HG02884 (cell line): ENCODE results near the gene MROH7.
"Not testable (repeated sequence)": the region's sequence is repeated elsewhere in the genome, so short reads cannot be mapped to it uniquely, and the experiment has no call there.

Experiments
- ATAC-seq: cut with Tn5 transposase; IDR thresholded peaks from one replicate; pipeline ENCODE4 v1.9.1; 2021; ENCODE audit warnings: mild to moderate bottlenecking, moderate library complexity; ENCODE audit not compliant: unreplicated experiment

The MROH7 gene

DNA sequence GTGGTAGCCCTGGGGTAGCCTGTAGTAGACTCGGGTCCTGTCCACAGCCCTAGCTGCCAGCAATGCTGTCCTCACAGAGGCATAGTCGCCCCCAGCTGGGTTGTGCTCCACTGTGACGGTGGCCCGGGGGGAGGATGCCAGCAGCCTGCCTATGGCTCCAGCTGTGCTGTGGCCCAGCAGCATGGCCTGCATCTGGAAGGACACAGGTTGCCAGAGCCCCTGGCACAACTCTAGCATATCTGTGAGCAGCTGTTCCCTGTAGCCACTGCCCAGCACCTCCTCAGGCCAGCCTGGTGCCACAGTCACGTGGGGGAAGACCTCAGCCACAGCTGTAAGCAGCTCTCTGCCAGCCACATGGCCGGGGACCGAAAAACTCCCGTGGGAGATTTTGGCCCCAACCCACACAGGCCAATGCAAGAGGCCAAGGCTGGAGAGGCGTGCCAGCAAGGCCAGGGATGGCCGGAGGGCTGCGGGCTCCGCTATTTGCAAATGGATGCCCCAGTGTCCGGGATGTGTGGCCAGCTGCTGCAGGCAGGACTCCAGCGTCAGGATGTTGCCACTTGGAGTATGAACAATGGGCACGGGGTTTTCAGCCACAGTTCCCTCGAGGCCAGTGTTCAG, 32.2 kb upstream of the MROH7 start:
- no peak for ATAC-seq

DNA sequence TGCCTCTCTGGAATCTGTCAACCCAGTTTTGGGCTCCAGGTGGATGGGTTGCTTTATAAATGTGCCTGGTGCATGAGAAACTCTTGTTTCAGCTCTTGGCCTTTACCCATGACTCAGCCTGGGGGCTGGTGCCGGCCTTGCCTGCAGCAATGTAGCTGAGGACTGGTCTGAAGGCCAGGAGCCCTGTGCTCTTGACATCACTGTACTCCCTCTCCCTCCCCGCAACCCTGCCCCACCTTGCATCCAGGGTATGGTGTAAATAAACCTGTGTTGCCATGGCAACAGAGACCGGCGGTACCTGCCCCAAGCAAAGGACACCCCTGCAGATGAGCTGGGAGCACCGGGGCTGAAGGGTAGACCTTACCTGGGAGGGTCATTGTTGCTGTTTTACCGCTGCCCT, 31.5 kb upstream of the MROH7 start:
- no peak for ATAC-seq

DNA sequence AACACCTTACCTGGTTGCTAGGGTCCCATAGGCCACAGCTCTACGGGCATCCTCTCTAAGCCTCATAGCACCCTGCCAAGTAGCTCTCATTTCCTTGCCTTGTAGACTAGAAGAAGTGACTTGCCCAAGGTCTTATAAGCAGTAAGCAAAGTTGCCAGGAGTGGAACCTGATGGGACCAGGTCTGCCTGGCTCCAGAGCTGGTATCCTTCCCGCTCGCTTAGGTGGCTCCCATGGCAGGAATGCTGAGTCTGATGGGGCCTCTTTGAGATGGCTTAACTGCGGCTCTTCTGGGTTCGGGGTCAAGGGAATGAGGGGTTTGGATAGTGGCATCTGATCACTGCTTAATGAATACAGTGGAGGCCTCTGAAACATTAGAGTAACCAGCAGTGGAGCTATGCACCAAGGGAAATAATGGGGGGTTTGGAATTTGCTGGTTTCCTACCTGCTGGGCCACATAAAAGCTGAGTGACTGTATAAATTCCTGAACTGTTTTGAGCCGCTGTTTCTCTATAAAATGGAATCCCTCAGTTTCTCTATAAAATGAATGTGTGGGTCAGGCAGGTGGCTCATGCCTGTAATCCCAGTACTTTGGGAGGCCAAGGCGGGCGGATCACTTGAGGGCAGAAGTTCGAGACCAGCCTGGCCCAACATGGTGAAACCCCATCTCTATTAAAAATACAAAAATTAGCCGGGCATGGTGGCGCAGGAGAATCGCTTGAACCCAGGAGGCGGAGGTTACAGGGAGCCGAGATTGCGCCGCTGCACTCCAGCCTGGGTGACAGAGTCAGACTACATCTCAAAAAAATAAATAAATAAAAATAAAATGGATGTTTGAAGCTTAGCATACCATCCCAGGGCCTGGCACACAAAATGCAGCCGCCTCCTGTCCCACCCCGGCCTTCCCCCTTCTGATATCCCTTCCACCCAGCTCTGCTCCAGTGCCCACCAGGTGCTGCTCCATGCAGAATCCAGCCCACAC, 30.7 kb upstream of the MROH7 start:
- no peak for ATAC-seq

DNA sequence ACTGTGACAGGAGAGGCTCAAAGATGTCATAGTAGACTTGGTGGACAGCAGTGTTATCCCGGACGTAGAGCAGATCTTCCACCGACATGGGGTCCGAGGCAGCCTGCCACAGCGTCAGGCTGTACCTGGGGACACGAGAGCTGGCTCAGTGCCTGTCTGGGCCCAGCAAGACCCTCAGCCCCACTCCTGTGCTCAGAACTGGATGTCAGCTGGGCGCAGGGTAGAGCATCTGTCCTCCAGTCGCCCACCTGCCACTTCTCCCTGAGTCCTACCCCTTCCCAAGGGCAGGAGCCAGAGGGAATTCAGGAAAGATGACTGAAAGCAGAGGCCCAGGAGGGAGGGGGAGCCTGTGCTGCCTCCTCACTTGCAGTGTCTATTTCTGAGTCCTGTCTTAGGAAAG, 30.0 kb upstream of the MROH7 start:
- no peak for ATAC-seq

DNA sequence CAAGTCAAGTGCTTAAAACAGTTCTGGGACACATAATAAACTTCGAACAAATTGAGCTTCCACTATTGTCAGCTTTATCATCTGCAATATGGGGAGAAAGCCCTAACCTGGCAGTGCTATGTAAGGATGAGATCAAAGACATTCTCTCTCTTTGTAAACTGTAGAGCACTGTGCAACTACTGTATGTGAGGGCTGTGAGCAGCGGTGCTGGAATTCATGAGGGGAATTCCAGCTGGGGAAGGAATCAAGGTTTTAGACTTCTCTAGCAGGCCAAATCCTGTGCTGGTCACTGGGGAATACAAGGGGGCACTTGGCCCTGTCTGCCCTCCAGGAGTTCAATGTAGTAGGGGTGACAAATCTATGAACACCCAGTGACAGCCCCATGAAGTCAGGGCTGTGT, 27.6 kb upstream of the MROH7 start:
- no peak for ATAC-seq

DNA sequence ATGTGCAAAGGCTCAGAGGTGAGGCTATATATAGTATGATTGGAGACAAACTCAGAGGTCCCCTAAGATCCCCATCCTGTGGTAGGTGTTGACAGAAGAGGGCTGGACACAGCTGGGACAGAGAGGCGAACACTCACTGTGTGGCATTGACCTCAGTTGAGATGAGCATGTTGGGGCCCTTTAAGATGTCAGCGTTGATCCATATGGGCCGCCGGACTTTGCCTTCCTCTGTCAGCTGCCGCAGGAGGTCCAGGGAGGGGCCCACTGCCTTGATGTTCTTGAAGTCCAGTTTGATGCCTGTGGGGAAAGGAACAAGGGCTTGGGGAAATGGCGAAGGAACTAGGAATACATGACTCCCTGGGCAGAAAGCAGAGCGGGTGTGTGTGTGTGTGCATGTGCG, 27.0 kb upstream of the MROH7 start:
- no peak for ATAC-seq

DNA sequence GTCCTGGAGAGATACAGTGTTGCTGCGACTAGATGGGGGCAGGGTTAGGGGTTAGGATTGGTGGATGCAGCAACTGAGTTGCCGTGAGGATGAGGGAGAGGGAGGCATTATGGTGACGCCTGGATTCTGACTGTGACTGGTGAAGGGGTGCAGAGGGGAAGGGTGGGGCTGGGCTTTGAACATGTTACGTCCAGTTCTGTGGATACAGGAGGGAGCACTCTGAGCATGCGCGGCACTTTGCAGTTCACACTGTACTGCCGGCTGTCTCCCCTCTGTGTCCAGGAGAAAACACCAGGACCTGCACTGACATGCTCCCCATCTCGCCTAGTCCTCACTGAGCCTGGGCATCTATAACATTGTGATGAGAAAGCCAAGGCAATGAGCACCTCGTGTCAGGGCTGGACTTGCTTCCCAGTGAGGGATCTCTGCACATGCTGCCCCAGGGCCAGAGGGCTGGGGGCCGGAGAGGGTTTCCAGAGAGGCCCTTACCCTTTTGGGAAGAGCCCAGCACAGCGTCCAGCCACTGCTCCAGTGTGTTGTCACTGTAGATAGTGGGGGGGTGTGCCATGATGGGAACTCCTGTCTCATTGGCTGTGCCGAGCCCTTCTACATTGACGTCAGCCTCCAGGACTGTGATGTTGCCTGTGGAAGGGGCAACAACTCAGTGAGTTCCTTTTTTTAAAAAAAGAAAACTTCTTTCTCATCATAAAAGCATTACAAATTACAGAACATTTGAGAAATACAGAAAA, 25.9 kb upstream of the MROH7 start:
- ATAC-seq: no peak

DNA sequence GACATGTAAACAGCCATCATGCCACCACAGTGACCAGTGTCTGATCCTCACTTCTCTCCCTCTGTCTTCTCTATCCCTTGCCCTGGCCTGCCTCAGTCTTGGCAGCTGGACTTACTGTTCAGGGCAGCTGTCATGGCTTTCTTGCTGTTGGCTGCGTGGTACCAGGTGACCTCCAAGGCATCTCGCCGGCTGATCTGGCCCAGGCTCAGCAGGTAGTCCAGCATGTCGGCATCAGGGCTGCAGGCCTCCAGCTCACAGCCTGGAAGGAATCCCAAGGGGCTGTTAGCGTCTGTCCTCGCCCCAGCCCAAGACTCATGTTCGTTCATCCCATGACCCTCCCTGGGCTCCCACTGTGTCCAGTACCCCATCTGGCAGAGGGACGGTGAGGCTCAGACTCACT, 21.8 kb upstream of the MROH7 start:
- ATAC-seq: no peak

DNA sequence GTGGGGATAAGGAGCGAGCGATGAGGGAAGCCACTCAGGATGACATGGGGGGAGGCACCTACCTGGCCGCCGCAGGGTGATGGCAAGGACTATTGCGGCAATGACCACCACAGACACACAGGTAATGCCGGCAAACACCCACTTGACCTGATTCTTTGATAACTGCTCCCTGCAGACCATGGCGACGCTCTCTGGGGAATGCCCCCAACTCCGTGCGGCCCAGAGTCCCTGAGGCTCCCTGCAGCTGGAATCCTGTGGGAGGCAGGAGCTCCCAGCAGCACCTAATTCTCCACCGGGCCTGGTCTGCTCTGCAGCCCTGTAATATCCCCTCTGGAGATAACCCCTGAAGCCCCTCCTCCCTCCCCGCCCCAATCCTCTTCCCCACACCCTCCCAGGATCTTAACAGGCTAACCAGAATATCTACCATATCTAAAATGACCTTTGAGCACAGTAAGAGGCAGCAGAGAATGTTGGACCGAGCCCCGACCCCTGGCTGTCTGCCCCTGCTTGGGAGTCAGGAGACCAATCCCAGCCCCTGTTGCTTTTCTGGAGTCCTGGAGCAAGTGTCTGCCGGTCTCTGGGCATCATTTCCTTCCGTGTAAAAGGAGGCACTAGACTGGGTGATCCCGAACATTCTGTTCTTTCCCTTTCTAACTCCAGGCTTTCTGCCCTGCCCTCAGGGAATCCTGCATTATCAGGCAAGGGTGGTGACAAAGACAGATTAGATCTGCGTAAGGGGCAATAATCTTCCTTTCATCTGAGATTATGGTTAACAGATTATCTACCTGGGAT, 18.2 kb upstream of the MROH7 start, which contains the start of gene FAM151A:
Gene FAM151A (minus strand): TSS at position 310 of the 792 bp plus-strand sequence. CDS start 130 bp downstream, at position 180.
- no peak for ATAC-seq

DNA sequence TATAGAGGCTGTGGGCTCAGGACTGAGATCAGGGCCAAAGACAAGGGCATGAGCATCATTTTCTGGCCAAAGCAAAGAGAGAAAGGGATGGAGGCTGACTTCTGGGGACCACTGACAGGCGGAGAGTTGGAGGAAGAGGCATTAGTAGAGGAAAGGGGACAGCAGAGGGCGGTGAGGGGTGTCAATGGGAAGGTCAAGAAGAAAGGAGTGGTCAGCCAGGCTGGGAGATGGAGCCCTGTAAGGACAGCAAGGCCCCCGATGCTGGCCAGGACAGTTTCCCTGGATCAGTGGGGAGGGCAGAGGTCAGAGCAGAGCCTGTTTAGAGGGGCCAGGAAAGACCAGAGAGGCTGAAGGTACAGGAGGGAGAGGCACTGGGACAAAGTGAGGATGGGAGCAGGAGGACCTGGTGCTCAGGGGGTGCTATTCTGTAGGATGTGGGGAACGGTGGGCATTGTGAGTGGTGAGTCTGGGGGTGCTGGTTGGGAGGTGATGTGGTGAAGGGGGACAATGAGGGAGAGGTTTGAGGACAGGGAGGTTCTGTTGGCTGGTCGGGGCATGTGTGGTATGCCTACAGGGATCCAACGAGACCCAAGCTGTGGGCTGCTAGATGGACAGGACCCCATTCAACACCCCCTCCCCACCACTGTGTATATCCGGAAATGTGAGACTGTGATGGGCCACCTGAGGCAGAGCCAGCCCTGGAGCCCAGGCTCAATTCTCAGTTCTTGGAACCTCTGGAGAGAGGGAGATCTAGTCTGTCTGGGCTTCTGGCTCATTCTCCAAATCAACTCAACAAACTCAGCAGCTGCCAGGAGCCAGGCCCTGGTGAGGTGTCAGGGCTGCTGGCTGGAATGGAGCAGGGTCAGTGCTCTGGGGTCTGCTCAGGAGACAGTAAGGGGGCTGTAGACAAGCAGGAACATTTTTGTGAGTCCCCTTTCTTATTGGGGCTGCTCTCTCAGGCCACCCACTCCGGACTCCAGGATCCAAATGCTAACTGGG, 16.8 kb upstream of the MROH7 start:
- ATAC-seq: no peak

DNA sequence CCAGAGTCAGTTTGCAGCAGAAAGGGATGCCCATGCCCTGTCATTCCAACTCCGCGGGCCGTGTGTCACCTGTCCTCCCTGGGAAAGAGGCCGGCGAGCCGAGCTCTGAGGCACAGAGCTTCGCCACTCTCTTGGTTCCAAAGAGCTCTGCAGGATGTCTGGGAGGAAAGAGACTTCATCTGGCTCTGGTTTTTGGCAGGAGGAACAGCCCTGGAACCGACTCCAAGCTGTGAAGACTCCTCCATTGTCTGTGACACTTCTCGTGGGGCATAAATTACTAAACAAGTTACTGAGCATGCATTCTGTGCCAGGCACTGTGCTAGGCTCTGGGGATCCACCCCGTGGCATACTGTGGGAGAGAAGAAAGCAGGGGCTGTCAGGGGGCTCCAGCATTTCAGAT, 14.4 kb upstream of the MROH7 start:
- ATAC-seq: no peak

DNA sequence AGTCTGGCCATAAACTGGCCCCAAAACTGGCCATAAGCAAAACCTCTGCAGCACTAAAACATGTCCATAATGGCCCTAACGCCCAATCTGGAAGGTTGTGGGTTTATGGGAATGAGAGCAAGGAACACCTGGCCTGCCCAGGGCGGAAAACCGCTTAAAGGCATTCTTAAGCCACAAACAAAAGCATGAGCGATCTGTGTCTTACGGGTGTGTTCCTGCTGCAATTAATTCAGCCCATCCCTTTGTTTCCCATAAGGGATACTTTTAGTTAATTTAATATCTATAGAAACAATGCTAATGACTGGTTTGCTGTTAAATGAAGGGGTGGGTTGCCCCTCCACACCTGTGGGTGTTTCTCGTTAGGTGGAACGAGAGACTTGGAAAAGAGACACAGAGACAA, 5.8 kb upstream of the MROH7 start:
- not testable (repeated sequence) for ATAC-seq

DNA sequence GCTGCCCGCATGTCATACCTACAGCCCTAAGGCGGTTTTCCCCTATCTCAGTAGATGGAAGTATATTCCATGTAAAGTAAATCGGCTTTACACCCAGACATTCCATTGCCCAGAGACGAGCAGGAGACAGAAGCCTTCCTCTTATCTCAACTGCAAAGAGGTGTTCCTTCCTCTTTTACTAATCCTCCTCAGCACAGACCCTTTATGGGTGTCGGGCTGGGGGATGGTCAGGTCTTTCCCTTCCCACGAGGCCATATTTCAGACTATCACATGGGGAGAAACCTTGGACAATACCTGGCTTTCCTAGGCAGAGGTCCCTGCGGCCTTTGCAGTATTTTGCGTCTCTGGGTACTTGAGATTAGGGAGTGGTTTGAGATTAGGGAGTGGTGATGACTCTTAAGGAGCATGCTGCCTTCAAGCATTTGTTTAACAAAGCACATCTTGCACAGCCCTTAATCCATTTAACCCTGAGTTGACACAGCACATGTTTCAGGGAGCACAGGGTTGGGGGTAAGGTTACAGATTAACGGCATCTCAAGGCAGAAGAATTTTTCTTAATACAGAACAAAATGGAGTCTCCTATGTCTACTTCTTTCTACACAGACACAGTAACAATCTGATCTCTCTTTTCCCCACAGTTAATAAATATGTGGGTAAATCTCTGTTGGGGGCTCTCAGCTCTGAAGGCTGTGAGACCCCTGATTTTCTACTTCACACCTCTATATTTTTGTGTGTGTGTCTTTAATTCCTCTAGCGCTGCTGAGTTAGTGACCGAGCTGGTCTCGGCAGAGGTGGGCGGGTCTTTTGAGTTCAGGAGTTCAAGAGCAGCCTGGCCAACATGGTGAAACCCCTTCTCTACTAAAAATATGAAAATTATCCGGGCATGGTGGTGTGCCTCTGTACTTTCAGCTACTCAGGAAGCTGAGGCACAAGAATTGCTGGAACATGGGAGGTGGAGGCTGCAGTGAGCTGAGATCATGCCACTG, 4.8 kb upstream of the MROH7 start:
- ATAC-seq: not testable (repeated sequence)

DNA sequence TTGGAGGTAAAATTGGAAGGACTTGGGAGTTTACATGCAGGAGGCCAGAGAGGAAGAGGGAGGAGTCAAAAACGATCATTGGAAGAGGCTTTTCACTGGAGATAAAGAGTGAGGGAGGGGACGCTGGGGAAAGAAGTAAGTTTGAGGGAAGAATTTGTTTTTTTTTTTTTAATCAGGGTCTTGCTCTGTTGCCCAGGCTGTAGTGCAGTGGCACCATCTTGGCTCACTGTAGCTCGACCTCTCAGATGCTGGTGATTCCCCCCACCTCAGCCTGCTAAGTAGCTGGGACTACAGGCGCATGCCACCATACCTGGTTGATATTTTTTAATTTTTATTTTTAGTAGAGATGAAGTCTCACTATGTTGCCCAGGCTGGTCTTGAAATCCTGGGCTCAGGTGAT, 1.2 kb upstream of the MROH7 start:
- ATAC-seq: no peak

DNA sequence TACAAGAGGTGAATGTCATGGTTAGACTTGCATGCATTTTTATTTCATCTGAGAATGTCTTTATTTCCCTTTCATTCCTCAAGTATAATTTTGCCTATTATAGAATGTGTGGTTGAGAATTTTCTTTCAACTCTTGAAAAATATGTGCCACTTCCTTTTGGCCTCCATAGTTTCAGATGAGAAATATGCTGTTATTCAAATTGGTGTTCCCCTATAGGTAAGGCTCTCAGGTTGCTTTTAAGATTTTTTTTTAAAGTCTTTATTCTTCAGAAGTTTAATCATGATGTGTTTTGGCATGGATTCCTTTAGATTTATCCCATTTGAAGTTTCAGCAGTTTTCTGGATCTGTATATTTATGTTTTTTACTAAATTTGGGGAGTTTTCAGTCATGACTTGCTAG, 2.1 kb downstream of the MROH7 start:
- ATAC-seq: no peak

DNA sequence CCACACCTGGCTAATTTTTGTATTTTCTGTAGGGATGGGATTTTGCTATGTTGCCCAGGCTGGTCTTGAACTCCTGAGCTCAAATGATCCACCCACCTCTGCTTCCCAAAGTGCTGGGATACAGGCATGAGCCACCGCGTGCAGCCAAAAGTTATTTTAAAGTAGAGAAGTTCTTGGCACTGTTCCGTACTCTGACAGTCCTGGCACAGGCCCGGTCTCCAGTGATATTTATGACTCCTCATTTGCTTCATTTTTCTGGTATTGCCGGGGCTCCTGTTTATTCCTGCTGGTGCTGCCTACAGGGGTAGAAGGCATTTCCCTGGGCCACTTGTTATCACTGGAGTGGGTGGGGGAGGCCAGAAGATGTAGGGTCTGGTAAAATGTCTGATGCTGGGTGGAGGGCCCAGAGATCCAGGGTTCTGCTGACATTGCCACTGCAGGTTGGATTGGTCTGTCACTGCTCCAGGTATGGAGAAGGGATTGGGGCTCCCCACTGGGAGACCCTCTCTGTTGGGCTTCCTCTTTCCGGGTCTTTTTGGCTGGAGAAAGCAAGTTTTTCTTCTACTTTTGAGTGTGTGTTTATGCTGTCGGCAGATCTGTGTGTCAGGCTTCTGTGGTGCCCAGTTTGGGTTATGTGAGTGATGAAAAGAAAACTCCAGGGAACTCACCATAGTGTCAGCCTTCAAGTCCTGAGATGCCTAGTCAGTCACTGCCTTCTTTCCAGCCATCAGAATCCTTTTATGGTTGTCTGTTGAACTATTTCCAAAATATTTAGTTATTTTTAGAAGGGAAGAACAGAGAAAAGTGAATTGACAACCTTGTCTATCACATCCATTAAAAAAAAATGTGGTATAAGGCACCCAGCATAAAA, 4.5 kb downstream of the MROH7 start:
- ATAC-seq: no peak

DNA sequence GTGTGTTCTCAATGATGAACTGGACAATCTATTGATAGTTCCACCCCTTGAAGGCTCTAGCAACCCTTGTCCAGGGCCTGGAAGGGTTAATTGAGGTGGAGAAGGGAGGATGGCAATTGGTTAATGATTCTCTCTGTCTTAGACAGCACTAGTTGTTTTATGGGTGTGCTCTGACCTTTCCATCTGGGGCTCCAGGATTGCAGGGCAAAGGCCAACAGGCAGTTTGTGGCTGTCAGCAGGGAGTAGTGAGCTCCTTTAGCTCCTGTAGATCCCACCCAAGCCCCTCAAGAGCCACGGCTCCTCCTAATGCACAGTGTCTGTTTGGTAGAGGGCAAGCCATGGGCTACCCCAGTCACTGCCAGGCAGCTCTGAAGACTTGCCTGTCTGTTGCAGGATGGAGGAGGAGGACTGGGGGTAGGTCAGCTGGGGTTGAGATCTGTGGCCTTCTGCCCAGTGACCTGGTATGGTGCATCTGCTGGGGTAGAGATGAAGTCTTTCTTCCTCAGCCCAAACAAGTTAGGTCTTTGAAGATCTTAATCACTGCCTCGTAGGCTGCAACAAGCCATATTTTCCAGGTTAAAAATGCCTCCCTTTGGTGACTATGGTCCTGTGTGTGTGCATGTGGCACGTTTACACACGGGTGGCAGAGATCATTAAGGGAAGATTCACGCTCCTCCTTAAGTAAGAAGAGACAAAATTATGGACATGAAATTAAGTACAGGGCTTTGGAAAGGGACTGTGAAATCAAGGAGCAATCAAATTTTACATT, 7.7 kb downstream of the MROH7 start:
- no peak for ATAC-seq
